HG03469 (cell line): ENCODE results near the gene HNRNPA1.

Source experiments
- ATAC-seq: cut with Tn5 transposase; IDR thresholded peaks from one replicate; pipeline ENCODE4 v1.9.1; 2021; ENCODE audit warnings: mild to moderate bottlenecking, moderate library complexity, moderate number of reproducible peaks; ENCODE audit not compliant: unreplicated experiment

Gene HNRNPA1

GRCh38 chr12:54333420-54334034 is 53.0 kb downstream of the HNRNPA1 start:
- ATAC-seq, result no peak
